ENCODE results near the gene ACP6.

DNA sequence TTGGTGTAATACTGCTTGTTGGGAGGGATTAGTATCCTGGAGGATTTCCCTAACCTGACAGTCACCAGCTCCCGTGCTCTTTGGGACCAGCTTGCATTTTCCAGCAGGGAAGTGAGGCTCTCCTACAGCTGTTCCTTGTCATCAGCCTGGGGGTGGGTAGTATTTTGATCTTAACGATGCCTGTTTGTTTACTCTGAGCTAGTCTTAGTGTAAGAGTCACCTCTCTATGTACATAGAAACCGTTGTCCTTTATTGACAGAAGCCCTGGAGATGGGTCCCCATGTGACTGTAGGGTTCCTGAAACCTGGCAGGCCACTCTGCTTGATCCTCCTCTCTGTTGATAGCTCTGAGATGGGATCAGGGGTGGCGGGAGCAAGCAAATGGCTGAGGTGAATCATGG lies 58.0 kb downstream of the ACP6 start:
- TF ChIP-seq, protein P1, sequence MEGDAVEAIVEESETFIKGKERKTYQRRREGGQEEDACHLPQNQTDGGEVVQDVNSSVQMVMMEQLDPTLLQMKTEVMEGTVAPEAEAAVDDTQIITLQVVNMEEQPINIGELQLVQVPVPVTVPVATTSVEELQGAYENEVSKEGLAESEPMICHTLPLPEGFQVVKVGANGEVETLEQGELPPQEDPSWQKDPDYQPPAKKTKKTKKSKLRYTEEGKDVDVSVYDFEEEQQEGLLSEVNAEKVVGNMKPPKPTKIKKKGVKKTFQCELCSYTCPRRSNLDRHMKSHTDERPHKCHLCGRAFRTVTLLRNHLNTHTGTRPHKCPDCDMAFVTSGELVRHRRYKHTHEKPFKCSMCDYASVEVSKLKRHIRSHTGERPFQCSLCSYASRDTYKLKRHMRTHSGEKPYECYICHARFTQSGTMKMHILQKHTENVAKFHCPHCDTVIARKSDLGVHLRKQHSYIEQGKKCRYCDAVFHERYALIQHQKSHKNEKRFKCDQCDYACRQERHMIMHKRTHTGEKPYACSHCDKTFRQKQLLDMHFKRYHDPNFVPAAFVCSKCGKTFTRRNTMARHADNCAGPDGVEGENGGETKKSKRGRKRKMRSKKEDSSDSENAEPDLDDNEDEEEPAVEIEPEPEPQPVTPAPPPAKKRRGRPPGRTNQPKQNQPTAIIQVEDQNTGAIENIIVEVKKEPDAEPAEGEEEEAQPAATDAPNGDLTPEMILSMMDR (IDR thresholded peaks at IDR 0.05) = no peak
- no peak for TF ChIP-seq POLR2A (IDR thresholded peaks at IDR 0.05)
